RWPE1 (cell line): ENCODE measurements around the gene WARS2.

ENCODE experiments used
- CTCF ChIA-PET: fragments of 350-600 bp; sonication (Branson Sonifier 250); formaldehyde crosslinking; extraction: SDS; loops from one replicate; lab custom pipeline; 2021; lab: Yijun Ruan, JAX
- POLR2A ChIA-PET: fragments of 400-600 bp; formaldehyde crosslinking; extraction: SDS; loops from one replicate; lab custom pipeline; 2020; ENCODE audit warnings: antibody characterized with exemption; ENCODE audit not compliant: low non-redundant PET; lab: Yijun Ruan, JAX
- DNase-seq: peaks from one replicate; pipeline ENCODE4 v3.0.0; 2012; ENCODE audit warnings: low spot score
- H3K27ac ChIP-seq: fragments of 450-650 bp; 2 replicates; pipeline ENCODE4 v1.5.1; 2017
- CTCF ChIP-seq: fragments of 450-650 bp; conservative IDR thresholded peaks from 2 replicates; pipeline ENCODE4 v1.5.1; 2017; ENCODE audit warnings: low read depth, mild to moderate bottlenecking

Gene WARS2

GRCh38 chr1:119112244-119112643 is 28.2 kb downstream of the WARS2 start:
- no peak overlapping the region for H3K27ac ChIP-seq
- TF ChIP-seq CTCF = no peak
- DNase-seq = no peak
- ChIA-PET POLR2A (no interaction called here), CTCF (no interaction called here)

- POLR2A ChIA-PET = no interaction called here
Measured at GRCh38 chr1:119108988-119109387, 31.5 kb downstream of the WARS2 start.

GRCh38 chr1:119103764-119104163 is 36.7 kb downstream of the WARS2 start:
- POLR2A ChIA-PET = no interaction called here
- H3K27ac ChIP-seq = no peak overlapping the region
- no peak for DNase-seq
- TF ChIP-seq CTCF = no peak
- CTCF ChIA-PET = interaction anchor here (0.6 kb wide), 1 partner anchor 318 kb away, joined by 3 read pairs; no protein-coding TSS in a partner anchor

More at GRCh38 chr1:119108988-119109387, 31.5 kb downstream of the WARS2 start:
- no peak for TF ChIP-seq CTCF
- DNase-seq = no peak
- H3K27ac ChIP-seq = no peak overlapping the region
- CTCF ChIA-PET = no interaction called here

- no peak overlapping the region for H3K27ac ChIP-seq
- TF ChIP-seq CTCF = no peak
- CTCF ChIA-PET = no interaction called here
- POLR2A ChIA-PET = no interaction called here
- DNase-seq = no peak
Measured at GRCh38 chr1:119102051-119102450, 38.4 kb downstream of the WARS2 start.

- DNase-seq = no peak
- ChIA-PET POLR2A (no interaction called here), CTCF (no interaction called here)
- no peak overlapping the region for H3K27ac ChIP-seq
- no peak for TF ChIP-seq CTCF
Measured at GRCh38 chr1:119101563-119101962, 38.9 kb downstream of the WARS2 start.

- no peak for DNase-seq
- H3K27ac ChIP-seq = no peak overlapping the region
- CTCF ChIA-PET = interaction anchor here (0.7 kb wide), 3 partner anchors 189 to 477 kb away, joined by 3 to 4 read pairs (median 4); no protein-coding TSS in a partner anchor
- POLR2A ChIA-PET = no interaction called here
- TF ChIP-seq CTCF = no peak
Measured at GRCh38 chr1:119099775-119100174, 40.7 kb downstream of the WARS2 start.
